Activated gamma-delta T cell treated with Interleukin-2 at 50 U/mL for 16 hours (primary cell): Measurements from ENCODE around the gene ZFR.
"Not testable (repeated sequence)": the region's sequence is repeated elsewhere in the genome, so short reads cannot be mapped to it uniquely, and the experiment has no call there.

Experiments used
- DNase-seq: peaks from one replicate; pipeline ENCODE4 v3.0.0-alpha.2; 2020

Gene ZFR

GRCh38 chr5:32405507-32405906 is 39.0 kb downstream of the ZFR start:
- DNase-seq: no peak

- no peak for DNase-seq
Measured at GRCh38 chr5:32403760-32404159, 40.8 kb downstream of the ZFR start.

- no peak for DNase-seq
Measured at GRCh38 chr5:32400401-32400800, 44.1 kb downstream of the ZFR start.

GRCh38 chr5:32398754-32399153 is 45.8 kb downstream of the ZFR start:
- not testable (repeated sequence) for DNase-seq

GRCh38 chr5:32394981-32395380 is 49.6 kb downstream of the ZFR start:
- DNase-seq: no peak

GRCh38 chr5:32392039-32392438 is 52.5 kb downstream of the ZFR start:
- no peak for DNase-seq

- DNase-seq: no peak
Measured at GRCh38 chr5:32390819-32391591, 53.5 kb downstream of the ZFR start.

- DNase-seq: no peak
Measured at GRCh38 chr5:32388432-32389129, 56.0 kb downstream of the ZFR start.

GRCh38 chr5:32387841-32388240 is 56.7 kb downstream of the ZFR start:
- no peak for DNase-seq

- no peak for DNase-seq
Measured at GRCh38 chr5:32387211-32387610, 57.3 kb downstream of the ZFR start.

GRCh38 chr5:32384621-32385020 is 59.9 kb downstream of the ZFR start:
- DNase-seq: no peak

- no peak for DNase-seq
Measured at GRCh38 chr5:32383586-32383985, 61.0 kb downstream of the ZFR start.

- DNase-seq: no peak
Measured at GRCh38 chr5:32383065-32383464, 61.5 kb downstream of the ZFR start.

GRCh38 chr5:32379421-32379820 is 65.1 kb downstream of the ZFR start:
- DNase-seq: no peak

GRCh38 chr5:32378966-32379365 is 65.6 kb downstream of the ZFR start:
- DNase-seq: no peak

- DNase-seq: no peak
Measured at GRCh38 chr5:32369542-32370155, 74.9 kb downstream of the ZFR start.

GRCh38 chr5:32369032-32369431 is 75.5 kb downstream of the ZFR start:
- DNase-seq: no peak

GRCh38 chr5:32367271-32367670 is 77.3 kb downstream of the ZFR start:
- DNase-seq: not testable (repeated sequence)

- DNase-seq: no peak
Measured at GRCh38 chr5:32365623-32366022, 78.9 kb downstream of the ZFR start.

- DNase-seq: no peak
Measured at GRCh38 chr5:32363030-32363429, 81.5 kb downstream of the ZFR start.

- no peak for DNase-seq
Measured at GRCh38 chr5:32362527-32362926, 82.0 kb downstream of the ZFR start.

GRCh38 chr5:32360906-32361305 is 83.6 kb downstream of the ZFR start:
- no peak for DNase-seq

- DNase-seq: no peak
Measured at GRCh38 chr5:32358611-32359010, 85.9 kb downstream of the ZFR start.

GRCh38 chr5:32357658-32358057 is 86.9 kb downstream of the ZFR start:
- DNase-seq: no peak
